NCI-H2196 (cell line): Measurements from ENCODE around the gene QPRT.
"Not testable (repeated sequence)": the region's sequence is repeated elsewhere in the genome, so short reads cannot be mapped to it uniquely, and the experiment has no call there.

Experiments used
- DNase-seq: peaks from one replicate; lab custom pipeline; 2025; ENCODE audit not compliant: unreplicated experiment; lab: John Stamatoyannopoulos, UW

Gene QPRT

GRCh38 chr16:29689490-29690351, 10.7 kb downstream of the QPRT start:
- DNase-seq: not testable (repeated sequence)

- DNase-seq: not testable (repeated sequence)
These were observed 13.6 kb downstream of the QPRT start for GRCh38 chr16:29692606-29693005.

GRCh38 chr16:29694384-29695195, 15.6 kb downstream of the QPRT start:
- no peak for DNase-seq

DNA sequence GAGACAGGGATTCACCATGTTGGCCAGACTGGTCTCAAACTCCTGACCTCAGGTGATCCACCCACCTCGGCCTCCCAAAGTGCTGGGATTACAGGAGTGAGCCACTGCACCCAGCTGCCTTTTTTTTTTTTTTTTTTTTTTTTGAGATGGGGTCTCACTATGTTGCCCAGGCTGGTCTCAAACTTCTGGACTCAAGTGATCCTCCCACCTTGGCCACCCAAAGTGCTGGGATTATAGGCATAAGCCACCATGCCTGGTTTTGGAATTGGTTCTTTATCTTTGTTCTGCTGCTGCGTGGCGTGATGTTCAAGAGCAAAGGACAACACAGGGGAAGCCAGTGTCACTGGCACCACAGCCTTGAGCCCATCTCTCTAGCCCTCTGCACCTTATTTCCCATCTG, 16.7 kb downstream of the QPRT start:
- not testable (repeated sequence) for DNase-seq

GRCh38 chr16:29696881-29697331, 17.9 kb downstream of the QPRT start:
- no peak for DNase-seq

DNA sequence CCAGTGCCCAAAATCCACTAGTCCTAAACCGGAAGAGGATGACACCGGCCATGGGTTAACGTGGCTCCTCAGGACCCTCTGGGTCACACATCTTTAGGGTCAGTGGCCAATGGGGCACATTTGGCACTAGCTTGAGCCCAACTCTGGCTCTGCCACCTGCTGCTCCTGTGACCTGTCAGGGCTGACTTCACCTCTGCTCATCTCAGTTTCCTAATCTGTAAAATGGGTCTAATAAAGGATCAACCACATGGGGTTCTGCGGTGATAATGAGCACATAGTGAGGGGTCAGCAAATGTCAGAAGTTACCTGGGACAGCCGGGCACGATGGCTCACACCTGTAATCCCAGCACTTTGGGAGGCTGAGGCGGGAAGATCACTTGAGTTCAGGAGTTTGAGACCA, 18.4 kb downstream of the QPRT start:
- no peak for DNase-seq

- no peak for DNase-seq
These were observed 19.1 kb downstream of the QPRT start for GRCh38 chr16:29698042-29698441.

- DNase-seq: no peak
These were observed 19.7 kb downstream of the QPRT start for GRCh38 chr16:29698484-29699323.

DNA sequence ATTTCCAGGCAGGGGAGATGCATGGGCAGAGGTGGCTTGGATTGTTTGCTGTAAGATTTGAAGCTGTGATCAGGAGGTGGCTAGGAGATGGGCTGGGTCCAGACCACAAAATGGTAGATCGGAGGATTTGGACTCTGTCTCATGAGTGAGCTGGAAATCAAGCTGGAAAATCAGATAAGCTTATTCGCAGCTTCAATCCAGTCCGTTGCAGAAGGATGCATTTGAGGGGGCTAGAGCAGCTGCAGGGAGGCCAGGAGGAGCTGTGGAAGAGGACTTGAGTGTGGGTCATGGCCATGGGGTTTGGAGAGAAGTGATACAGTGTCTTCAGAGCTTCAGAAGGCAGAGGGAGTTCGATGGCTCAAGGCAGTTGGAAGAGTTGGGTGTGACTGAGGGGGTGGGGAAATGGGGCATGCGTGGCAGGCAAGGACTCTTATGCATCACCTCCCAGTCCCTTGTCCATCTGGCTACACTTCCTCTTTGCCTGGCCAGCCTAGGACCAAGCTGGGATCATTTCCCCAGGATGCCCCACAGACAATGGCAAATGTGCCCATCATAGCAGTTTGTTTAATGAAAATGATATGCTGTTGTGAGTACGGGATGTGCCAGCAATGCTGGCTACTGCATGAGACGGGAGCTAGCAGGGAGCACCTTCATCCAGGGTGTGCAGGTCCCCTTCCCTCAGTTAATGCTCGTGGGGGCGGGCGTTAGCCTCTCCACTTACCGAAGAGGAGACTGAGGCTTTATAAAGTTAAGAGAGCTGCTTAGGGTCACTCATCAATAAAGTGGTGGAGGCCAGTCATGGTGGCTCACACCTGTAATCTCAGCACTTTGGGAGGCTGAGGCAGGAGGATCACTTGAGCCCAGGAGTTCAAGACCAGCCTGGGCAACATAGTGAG, 20.6 kb downstream of the QPRT start:
- no peak for DNase-seq

GRCh38 chr16:29700253-29700987, 21.4 kb downstream of the QPRT start:
- peak; percentile 83 for DNase-seq

GRCh38 chr16:29701214-29701555, 22.2 kb downstream of the QPRT start:
- no peak for DNase-seq

DNA sequence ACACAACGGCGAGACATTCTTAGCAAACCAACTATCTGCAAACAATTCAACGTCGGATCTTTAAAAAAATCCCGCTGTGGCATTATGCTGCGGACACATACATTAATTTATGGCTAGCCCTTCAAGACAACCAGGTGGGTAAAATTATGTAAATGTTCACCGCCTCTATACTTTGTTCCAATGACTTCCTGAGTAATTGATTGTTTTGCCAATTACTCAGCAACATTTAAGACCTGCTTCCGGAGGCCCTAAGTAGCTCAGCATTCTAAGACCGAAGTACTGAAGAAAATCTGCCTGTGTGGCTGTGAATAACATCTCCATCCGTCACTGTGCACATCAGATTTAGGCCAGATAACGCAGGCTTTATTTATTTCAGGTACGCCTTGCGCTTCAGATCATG, 23.3 kb downstream of the QPRT start:
- DNase-seq: no peak

DNA sequence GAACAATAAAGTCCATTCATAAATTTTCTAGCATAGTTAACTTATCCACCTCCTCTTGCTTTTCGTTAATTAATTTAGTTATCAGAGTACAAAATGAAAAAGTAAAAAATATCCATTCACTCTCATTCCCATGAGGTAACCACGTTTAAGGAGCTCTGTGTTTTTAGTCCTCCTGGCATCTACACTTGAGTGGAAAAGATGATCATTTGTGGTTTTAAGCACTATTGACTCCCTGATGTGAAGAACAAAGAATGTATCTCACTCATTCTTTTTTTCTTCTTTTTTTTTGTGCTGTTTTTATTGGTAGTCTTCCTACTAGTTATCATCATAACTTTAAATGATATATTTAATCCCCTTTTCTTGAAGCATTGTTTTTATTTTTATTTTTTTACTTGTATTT, 26.1 kb downstream of the QPRT start:
- no peak for DNase-seq

GRCh38 chr16:29707160-29707559, 28.2 kb downstream of the QPRT start:
- DNase-seq: not testable (repeated sequence)

GRCh38 chr16:29708917-29709600, 30.1 kb downstream of the QPRT start:
- DNase-seq: no peak

DNA sequence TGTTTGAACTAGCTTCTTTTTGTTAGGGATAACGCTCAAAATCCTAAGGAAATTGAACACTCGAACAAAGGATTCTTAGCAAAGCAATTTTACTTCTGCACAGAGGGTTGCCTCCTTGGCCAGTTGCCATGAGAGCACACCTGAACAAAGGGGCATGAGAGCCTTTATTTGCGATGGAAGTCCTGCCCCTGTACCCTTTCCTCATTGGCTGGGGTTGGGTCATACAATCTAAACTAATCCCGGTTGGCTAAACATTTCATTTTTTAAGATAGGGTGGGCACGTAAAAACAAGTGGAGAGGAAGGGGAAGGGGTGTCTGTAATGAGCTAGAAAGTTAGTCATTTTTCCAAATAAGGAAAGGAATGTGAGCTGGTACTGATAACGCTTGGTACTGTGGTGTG, 30.7 kb downstream of the QPRT start:
- not testable (repeated sequence) for DNase-seq

- DNase-seq: no peak
These were observed 31.5 kb downstream of the QPRT start for GRCh38 chr16:29710227-29711219.

DNA sequence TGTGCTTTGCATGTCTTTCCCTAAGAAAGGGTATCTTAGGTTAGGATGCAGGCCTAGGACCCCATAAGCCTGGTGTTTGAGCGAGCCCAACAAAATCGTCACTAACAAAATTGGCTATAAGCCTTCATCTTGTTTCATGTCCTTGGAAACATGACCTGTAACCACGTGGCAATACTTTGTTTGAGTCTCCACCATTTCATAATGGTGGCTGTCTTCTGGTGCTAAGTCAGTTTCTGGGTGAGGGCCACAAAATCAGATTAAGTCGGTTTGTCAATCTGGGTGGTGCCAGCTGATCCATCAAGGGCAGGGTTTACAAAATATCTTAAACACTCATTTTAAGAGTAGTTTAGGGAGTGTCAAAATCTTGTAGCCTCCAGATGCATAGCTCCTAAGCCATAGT, 33.8 kb downstream of the QPRT start:
- no peak for DNase-seq
